ENCODE data around the gene POU6F1. TPM values are rescaled to one million over a fixed set of nuclear protein-coding genes. Genes with fewer than 3 reads are reported as not detected.

The POU6F1 gene
- total RNA-seq, result 1.8 and 2.2 TPM in 2 replicates

GRCh38 chr12:51217968-51218606 lies at the start of gene POU6F1:
POU6F1 (minus strand) TSS chr12:51218062; CDS start chr12:51206836, 11,226 bp downstream.

GRCh38 chr12:51238510-51239334 lies 20.9 kb upstream of the POU6F1 start, which contains the start of gene DAZAP2:
DAZAP2 (plus strand) TSS chr12:51238826; CDS start chr12:51238908, 82 bp downstream.

GRCh38 chr12:51172515-51173431 lies 45.1 kb downstream of the POU6F1 start, which contains the start of gene TFCP2:
TFCP2 (minus strand) TSS chr12:51173135; CDS start chr12:51172422, 713 bp downstream.

Small RNAs within 50 kb of the gene (small RNA-seq; reads per million reads assigned to genes)
- gene RF00019 (not detected), gene RNU6-199P (not detected)

Other genes starting within 250 kb of the POU6F1 start
- gene SLC11A2, start 191.7 kb downstream of the POU6F1 start, total RNA-seq, result 43.4 and 44.4 TPM in 2 replicates
- 46.1 and 48.1 TPM in 2 replicates for gene LETMD1, start 169.7 kb downstream of the POU6F1 start, total RNA-seq
- gene CSRNP2, start 134.5 kb downstream of the POU6F1 start, total RNA-seq, result 12.5 and 15.4 TPM in 2 replicates
- 7.0 and 7.4 TPM in 2 replicates for gene TFCP2, start 44.9 kb downstream of the POU6F1 start, total RNA-seq
- 139 and 142 TPM in 2 replicates for gene DAZAP2, start 20.8 kb upstream of the POU6F1 start, total RNA-seq
- gene SMAGP, start 52.4 kb upstream of the POU6F1 start, total RNA-seq, result 14.3 and 24.4 TPM in 2 replicates
- not detected in 2 replicates for gene BIN2, start 106.1 kb upstream of the POU6F1 start, total RNA-seq
- gene CELA1, start 128.6 kb upstream of the POU6F1 start, total RNA-seq, result not detected in 2 replicates
- 1.8 and 22.1 TPM in 2 replicates for gene GALNT6, start 173.3 kb upstream of the POU6F1 start, total RNA-seq
- gene SLC4A8, start 206.8 kb upstream of the POU6F1 start, total RNA-seq, result 1.5 and 2.0 TPM in 2 replicates